Thoracic aorta (tissue), 2 donors: Measurements from ENCODE around the gene RWDD4. TPM values are rescaled to one million over a fixed set of nuclear protein-coding genes. Genes with fewer than 3 reads are reported as not detected.
A peak's percentile ranks its signal among the peaks of the same experiment; 100 is the strongest.

Experiments used
- ATAC-seq: fragments of 150-250 bp; one replicate; pipeline ENCODE4 v1.8.0; 2017; ENCODE audit warnings: low read depth; ENCODE audit not compliant: insufficient number of reproducible peaks, low FRiP score
- DNase-seq: peaks from one replicate; pipeline ENCODE4 v3.0.0-alpha.2; 2020; ENCODE audit warnings: low spot score
- H3K27ac ChIP-seq, 2 donors: fragments of 200-600 bp; sonication (generic); 1 replicate in 1 of 2; 2 replicates in 1 of 2; pipeline ENCODE4 v1.5.1; 2016; ENCODE audit warnings: mild to moderate bottlenecking in 2 of 2, moderate library complexity in 2 of 2
- H3K27me3 ChIP-seq: fragments of 200-600 bp; sonication (generic); replicated peaks from 2 replicates; pipeline ENCODE4 v1.6.0; 2016; ENCODE audit warnings: mild to moderate bottlenecking; ENCODE audit not compliant: insufficient read depth
- H3K36me3 ChIP-seq: fragments of 200-600 bp; sonication (generic); one replicate; pipeline ENCODE4 v1.5.1; 2016
- H3K4me1 ChIP-seq, 2 donors: fragments of 200-600 bp; sonication (generic); 1 replicate in 1 of 2; 2 replicates in 1 of 2; pipeline versions ENCODE4 v1.5.1 to v1.6.0; 2016; ENCODE audit warnings: low read depth in 2 of 2, mild to moderate bottlenecking in 1 of 2; ENCODE audit not compliant: control insufficient read depth in 1 of 2
- H3K4me3 ChIP-seq: fragments of 200-600 bp; sonication (generic); 2 replicates; pipeline ENCODE4 v1.5.1; 2016; ENCODE audit warnings: mild to moderate bottlenecking
- H3K9me3 ChIP-seq: fragments of 200-600 bp; sonication (generic); 2 replicates; pipeline ENCODE4 v1.5.1; 2016
- CTCF ChIP-seq: fragments of 200-600 bp; sonication (generic); IDR thresholded peaks from one replicate; pipeline ENCODE4 v1.5.1; 2019; ENCODE audit warnings: antibody characterized with exemption
- total RNA-seq, 2 donors: library from RNA; depleted of rRNA; stranded (reverse); fragments of >200 nt; gene quantifications; one replicate each; pipeline versions ENCODE4 v1.1.0 to v1.2.3, GENCODE V29; 2016

Gene RWDD4
- total RNA-seq, 2 donors from 2014 or later = 15.2 to 35.6 TPM

- ATAC-seq (no peak), DNase-seq (no peak)
- peak overlapping the region; percentile 82 to 86 for H3K27ac ChIP-seq
- H3K36me3 ChIP-seq = no peaks in the 10 kb centered on the region
- peak overlapping the region; percentile 97 for H3K4me3 ChIP-seq
- TF ChIP-seq CTCF = no peak
- H3K4me1 ChIP-seq = peaks cover 30 to 31% of the 10 kb centered on the region in 2 donors
- no peaks in the 10 kb centered on the region for H3K9me3 ChIP-seq
- H3K27me3 ChIP-seq = no peaks in the 10 kb centered on the region
Observed at GRCh38 chr4:183658362-183659028, 490 bp downstream of the RWDD4 start.

GRCh38 chr4:183657564-183657963 lies 1.4 kb downstream of the RWDD4 start:
- DNase-seq (no peak), ATAC-seq (no peak)
- TF ChIP-seq CTCF = no peak
- peak overlapping the region; percentile 97 for H3K4me3 ChIP-seq
- H3K27me3 ChIP-seq = no peaks in the 10 kb centered on the region
- H3K4me1 ChIP-seq = peaks cover 30 to 31% of the 10 kb centered on the region in 2 donors
- H3K36me3 ChIP-seq = no peaks in the 10 kb centered on the region
- no peaks in the 10 kb centered on the region for H3K9me3 ChIP-seq
- no peak overlapping the region for H3K27ac ChIP-seq

GRCh38 chr4:183645326-183645725 lies 13.7 kb downstream of the RWDD4 start:
- H3K36me3 ChIP-seq = peaks cover 18% of the 10 kb centered on the region

GRCh38 chr4:183639291-183639690 lies 19.7 kb downstream of the RWDD4 start:
- no peaks in the 10 kb centered on the region for H3K9me3 ChIP-seq
- no peaks in the 10 kb centered on the region for H3K27me3 ChIP-seq
- ATAC-seq (peak; percentile 48), DNase-seq (no peak)
- no peaks in the 10 kb centered on the region for H3K36me3 ChIP-seq
- peak overlapping the region; percentile 78 to 90 for H3K27ac ChIP-seq
- H3K4me1 ChIP-seq = peaks cover 24 to 37% of the 10 kb centered on the region in 2 donors
- TF ChIP-seq CTCF = no peak
- no peak overlapping the region for H3K4me3 ChIP-seq

More at GRCh38 chr4:183645326-183645725, 13.7 kb downstream of the RWDD4 start:
- Histone ChIP-seq H3K27ac (no peak overlapping the region), H3K9me3 (no peaks in the 10 kb centered on the region), H3K27me3 (no peaks in the 10 kb centered on the region), H3K4me1 (no peaks in the 10 kb centered on the region), H3K4me3 (no peak overlapping the region)
- DNase-seq = no peak
- no peak for ATAC-seq
- TF ChIP-seq CTCF = no peak

GRCh38 chr4:183638436-183638835 lies 20.5 kb downstream of the RWDD4 start:
- no peak for TF ChIP-seq CTCF
- Histone ChIP-seq H3K36me3 (no peaks in the 10 kb centered on the region), H3K4me1 (peaks cover 24 to 37% of the 10 kb centered on the region in 2 donors), H3K4me3 (no peak overlapping the region), H3K27ac (peak overlapping the region; percentile 78 to 90), H3K27me3 (no peaks in the 10 kb centered on the region), H3K9me3 (no peaks in the 10 kb centered on the region)
- ATAC-seq = no peak
- no peak for DNase-seq
